ENCODE data around the gene TMEM95. TPM values are rescaled to one million over a fixed set of nuclear protein-coding genes. Genes with fewer than 3 reads are reported as not detected.

Gene TMEM95
- not detected for polyA plus RNA-seq (2013, experiment 1 of 2; ENCODE audit: insufficient read length)
- polyA plus RNA-seq (2013, experiment 2 of 2; ENCODE audit: insufficient read length) = not detected

DNA sequence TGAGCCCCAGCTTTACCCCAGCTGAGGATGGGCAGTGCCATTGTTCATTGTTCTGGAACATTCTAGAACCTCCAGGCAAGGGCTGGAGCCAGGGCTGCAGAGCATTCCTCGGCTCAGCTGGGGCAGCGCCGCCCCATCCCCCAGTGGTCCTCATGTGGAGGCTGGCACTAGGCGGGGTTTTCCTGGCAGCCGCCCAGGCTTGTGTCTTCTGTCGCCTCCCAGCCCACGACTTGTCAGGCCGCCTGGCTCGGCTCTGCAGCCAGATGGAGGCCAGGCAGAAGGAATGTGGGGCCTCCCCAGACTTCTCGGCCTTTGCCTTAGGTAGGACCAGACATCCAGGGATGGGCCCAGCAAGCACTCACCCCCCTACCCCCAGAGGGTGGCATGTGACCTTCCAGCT is at the start of gene TMEM95:
Gene TMEM95 (plus strand): TSS at position 104 of the 400 bp plus-strand sequence. CDS start 49 bp downstream, at position 153.
- DNase-seq = peak; percentile 72

- DNase-seq = peak; percentile 100
These were observed 47.9 kb upstream of the TMEM95 start, which contains the start of gene EIF5A for GRCh38 chr17:7306911-7307685. TSS of gene EIF5A (plus strand) at chr17:7307628. CDS start at chr17:7309636, 2,008 bp downstream.

GRCh38 chr17:7307686-7308624 is 47.0 kb upstream of the TMEM95 start:
- peak; percentile 26 for DNase-seq

GRCh38 chr17:7308625-7309433 is 46.1 kb upstream of the TMEM95 start:
- DNase-seq = peak; percentile 87

GRCh38 chr17:7309628-7310027 is 45.3 kb upstream of the TMEM95 start:
- no peak for DNase-seq

GRCh38 chr17:7311110-7311705 is 43.7 kb upstream of the TMEM95 start:
- DNase-seq = no peak

- DNase-seq = no peak
These were observed 42.4 kb upstream of the TMEM95 start for GRCh38 chr17:7312432-7313087.

DNA sequence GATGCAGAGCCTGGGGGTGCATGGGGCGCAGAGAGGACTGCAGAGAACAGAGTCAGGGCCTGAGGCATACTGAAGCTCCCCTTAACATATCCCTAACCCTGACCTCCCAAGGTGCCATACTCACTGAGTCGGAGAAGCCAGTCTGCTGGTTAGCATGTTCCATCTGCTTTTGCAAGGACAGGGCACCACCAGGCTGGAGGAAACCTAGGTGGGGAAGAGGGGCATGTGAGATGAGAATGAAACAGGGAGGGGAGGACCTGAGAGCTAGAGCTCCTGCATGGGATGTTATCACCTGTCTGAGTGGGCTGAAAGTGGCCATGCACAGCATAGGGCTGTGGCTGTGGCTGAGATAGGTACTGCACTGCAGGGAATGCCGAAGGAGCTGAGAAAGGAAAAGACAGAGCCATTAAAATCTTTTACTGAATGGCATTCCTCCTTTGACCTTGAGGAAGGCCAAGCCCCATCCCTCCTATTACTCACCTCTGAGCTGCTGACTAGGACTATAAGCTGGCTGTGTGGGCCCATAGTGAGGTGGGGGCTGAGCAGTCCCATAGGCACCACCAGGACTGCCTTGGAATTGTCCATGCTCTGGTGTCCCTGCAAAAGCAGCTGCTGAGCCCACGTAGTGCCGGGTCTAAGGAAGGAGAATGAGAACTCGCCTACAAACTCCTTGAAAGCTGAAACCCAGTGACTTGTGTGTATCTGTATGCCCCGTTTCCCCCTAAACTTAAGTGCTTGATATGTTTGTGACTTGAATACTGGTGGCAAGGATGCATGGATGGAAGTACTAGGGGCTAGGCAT is 41.7 kb upstream of the TMEM95 start:
- DNase-seq = no peak

- DNase-seq = peak; percentile 30
These were observed 40.9 kb upstream of the TMEM95 start for GRCh38 chr17:7313890-7314718.

GRCh38 chr17:7314719-7315569 is 40.0 kb upstream of the TMEM95 start, which contains the start of gene GPS2:
TSS of gene GPS2 (minus strand) at chr17:7315360. CDS start at chr17:7315052, 308 bp downstream.
- peak; percentile 82 for DNase-seq

DNA sequence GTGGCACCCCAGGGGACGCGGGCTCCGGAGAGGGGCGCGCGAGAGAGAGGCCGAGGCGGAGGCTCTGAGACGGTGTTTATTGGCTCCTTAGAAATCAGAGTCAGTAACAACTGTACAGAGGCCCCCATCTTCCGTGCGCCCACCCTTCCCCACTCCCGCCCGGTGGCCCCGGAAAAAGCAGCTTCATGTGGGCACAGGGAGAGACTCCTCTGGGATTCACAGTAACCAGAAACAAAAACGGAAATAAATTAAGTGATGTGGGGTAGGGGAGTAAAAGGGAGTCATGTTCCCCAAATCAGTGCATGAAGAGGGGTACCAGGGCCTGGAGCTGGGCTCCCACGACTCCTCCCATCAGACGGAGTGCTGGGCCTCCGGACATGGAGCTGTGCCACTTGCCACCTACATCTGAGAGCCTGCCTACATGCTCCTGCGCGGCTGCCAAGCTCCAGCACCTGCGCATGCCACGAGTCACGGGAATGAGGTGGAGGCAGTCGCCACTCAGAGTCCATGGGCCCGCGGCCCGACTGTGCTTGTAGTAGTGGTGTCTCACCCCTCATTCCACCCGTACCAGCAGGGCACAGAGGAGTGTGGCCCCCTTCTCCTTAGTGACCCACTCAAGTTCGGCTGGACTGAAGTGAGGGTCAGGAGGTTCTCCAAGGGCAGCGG is 39.3 kb upstream of the TMEM95 start:
- no peak for DNase-seq

GRCh38 chr17:7317161-7317803 is 37.7 kb upstream of the TMEM95 start:
- DNase-seq = no peak

DNA sequence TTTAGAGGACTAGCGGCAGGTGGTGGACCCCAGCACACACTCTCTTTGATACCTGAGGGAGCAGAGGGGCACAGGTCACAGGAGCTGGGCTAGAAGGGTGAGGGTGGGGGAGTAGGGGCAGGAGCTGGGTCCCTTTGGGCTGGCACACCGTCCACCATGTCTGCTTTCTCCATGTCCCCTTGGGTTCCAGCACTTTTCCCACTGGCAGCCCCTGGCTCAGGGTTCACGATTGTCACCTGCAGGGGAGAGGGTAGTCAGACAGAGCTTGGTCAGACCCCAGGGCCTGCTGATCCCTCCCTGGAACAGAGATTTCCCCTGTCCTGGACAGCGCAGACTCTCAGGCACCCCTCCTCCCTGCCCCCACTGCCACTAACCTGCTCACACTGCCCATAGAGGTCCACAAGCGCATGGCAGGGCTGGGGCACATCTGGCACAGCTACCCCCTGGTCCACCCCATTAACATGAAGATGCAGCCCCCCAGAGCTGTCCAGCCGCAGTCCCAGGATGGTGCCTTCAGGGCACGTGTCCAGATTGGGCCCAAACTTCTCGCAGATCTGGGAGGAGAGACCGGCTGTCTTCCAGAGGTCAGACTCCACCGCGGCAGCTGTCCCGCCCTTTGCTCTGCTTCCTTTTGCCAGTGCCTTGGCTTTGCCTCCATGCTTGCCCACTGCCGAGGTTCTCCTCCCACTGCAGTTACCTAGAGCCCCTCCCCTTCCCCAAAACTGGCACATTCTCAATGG is 36.7 kb upstream of the TMEM95 start:
- DNase-seq = no peak

DNA sequence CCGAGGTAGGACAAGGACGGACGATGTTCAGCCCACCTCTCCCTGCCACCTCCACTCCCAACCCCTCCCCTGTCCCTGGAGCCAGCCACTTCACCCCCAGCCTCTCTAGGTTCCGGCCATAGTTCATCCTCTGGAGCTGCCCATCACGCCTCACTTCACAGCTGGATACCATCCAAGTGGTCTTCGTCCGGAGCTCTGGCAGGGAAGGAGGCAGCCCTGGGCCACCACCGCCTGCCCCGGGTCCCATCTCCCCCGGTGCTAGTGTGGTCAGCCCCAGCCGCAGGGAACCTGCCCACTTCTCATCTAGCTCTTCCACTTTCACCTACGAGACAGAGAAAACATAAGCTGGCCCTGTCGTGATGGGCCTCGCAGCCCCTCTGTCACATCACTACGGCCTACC is 33.5 kb upstream of the TMEM95 start:
- no peak for DNase-seq

DNA sequence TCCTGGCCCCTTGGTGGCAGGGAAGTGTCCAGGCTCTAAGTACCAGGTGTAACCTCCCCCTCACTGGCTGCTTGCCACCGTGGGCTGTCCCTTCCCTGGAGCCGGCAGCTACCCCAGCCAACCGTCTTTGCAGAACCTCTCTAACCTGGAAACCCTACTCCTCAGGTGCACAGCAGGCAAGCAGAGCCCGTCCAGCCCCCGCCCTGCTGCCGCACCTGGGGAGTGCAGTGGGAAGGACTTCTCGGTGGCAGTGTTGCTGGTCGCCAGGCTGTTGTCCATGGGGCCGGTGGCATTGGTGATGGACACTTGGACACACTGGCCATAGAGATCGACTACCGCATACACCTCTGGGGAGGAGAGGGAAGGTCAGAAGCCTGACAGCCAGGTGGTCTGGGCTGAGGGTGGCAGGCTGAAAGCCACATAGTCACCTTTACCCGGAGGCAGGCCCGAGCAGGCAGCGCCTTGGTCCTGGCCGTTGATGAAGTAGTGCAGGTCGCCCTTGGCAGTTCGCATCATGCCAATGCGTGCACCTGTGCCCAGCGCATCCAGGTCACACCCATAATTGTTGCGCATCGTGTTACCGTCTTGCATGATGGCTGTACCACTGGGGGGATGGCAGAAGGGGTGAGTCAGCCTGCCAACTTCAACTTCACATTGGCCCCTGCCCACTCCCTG is 32.3 kb upstream of the TMEM95 start:
- DNase-seq = no peak
